NCI-H748 (cell line): Measurements from ENCODE around the gene SMARCC1.

Experiments used
- DNase-seq: peaks from one replicate; lab custom pipeline; 2025; ENCODE audit not compliant: unreplicated experiment; lab: John Stamatoyannopoulos, UW

SMARCC1 gene

GRCh38 chr3:47565734-47566550 is 215.8 kb downstream of the SMARCC1 start:
- no peak for DNase-seq

GRCh38 chr3:47556351-47556750 is 225.3 kb downstream of the SMARCC1 start:
- no peak for DNase-seq

GRCh38 chr3:47554335-47554734 is 227.4 kb downstream of the SMARCC1 start:
- no peak for DNase-seq

GRCh38 chr3:47553407-47553806 is 228.3 kb downstream of the SMARCC1 start:
- no peak for DNase-seq

- DNase-seq: no peak
Measured at GRCh38 chr3:47542471-47543173, 239.1 kb downstream of the SMARCC1 start.

- DNase-seq: no peak
Measured at GRCh38 chr3:47541583-47542108, 240.0 kb downstream of the SMARCC1 start.

GRCh38 chr3:47540281-47540680 is 241.4 kb downstream of the SMARCC1 start:
- no peak for DNase-seq

- DNase-seq: no peak
Measured at GRCh38 chr3:47536967-47537366, 244.7 kb downstream of the SMARCC1 start.

- no peak for DNase-seq
Measured at GRCh38 chr3:47536221-47536891, 245.3 kb downstream of the SMARCC1 start.
